CD4-positive, alpha-beta T cell treated with Interleukin-6 for 4 hours (primary cell): ENCODE data around the gene CARD19.

Source experiments
- DNase-seq: peaks from one replicate; pipeline ENCODE4 v3.0.0-alpha.2; 2020; ENCODE audit warnings: mixed read lengths

Gene CARD19

GRCh38 chr9:93096131-93096802 lies at the start of gene CARD19:
CARD19 (plus strand) TSS chr9:93096217; CDS start chr9:93096346, 129 bp downstream.
- DNase-seq, result peak; percentile 55

- DNase-seq, result peak; percentile 8
Measured at GRCh38 chr9:93048566-93049448, 47.2 kb upstream of the CARD19 start.

GRCh38 chr9:93049491-93049890 lies 46.5 kb upstream of the CARD19 start:
- DNase-seq, result no peak

- no peak for DNase-seq
Measured at GRCh38 chr9:93050231-93050630, 45.8 kb upstream of the CARD19 start.

GRCh38 chr9:93051680-93052089 lies 44.3 kb upstream of the CARD19 start:
- DNase-seq, result no peak

GRCh38 chr9:93052791-93053540 lies 43.1 kb upstream of the CARD19 start:
- DNase-seq, result no peak

GRCh38 chr9:93053781-93054331 lies 42.2 kb upstream of the CARD19 start:
- no peak for DNase-seq

GRCh38 chr9:93054758-93055704 lies 41.0 kb upstream of the CARD19 start:
- DNase-seq, result no peak

- no peak for DNase-seq
Measured at GRCh38 chr9:93057042-93057702, 38.8 kb upstream of the CARD19 start.

- no peak for DNase-seq
Measured at GRCh38 chr9:93057703-93058354, 38.2 kb upstream of the CARD19 start.

GRCh38 chr9:93058355-93059010 lies 37.5 kb upstream of the CARD19 start, which contains the start of gene SUSD3:
SUSD3 (plus strand) TSS chr9:93058701; CDS start chr9:93058743, 42 bp downstream.
- DNase-seq, result peak; percentile 81

- DNase-seq, result peak; percentile 50
Measured at GRCh38 chr9:93059011-93059714, 36.9 kb upstream of the CARD19 start.

- peak; percentile 17 for DNase-seq
Measured at GRCh38 chr9:93059715-93060578, 36.1 kb upstream of the CARD19 start.

- no peak for DNase-seq
Measured at GRCh38 chr9:93060746-93061259, 35.2 kb upstream of the CARD19 start.

GRCh38 chr9:93061260-93061751 lies 34.7 kb upstream of the CARD19 start:
- peak; percentile 13 for DNase-seq

GRCh38 chr9:93061791-93062763 lies 33.9 kb upstream of the CARD19 start:
- peak; percentile 51 for DNase-seq
